OCI-LY1 (cell line): ENCODE data around the gene OR51G2.
"Not testable (repeated sequence)": the region's sequence is repeated elsewhere in the genome, so short reads cannot be mapped to it uniquely, and the experiment has no call there.

ENCODE experiments used
- H2AFZ ChIP-seq: fragments of 200-600 bp; sonication (generic), shearing (Covaris generic); 2 replicates; pipeline ENCODE4 v1.6.0; 2014; ENCODE audit warnings: antibody characterized with exemption, mild to moderate bottlenecking, low read length
- H3F3A ChIP-seq: fragments of 200-600 bp; sonication (generic), shearing (Covaris generic); 2 replicates; pipeline ENCODE4 v1.6.0; 2014; ENCODE audit warnings: mild to moderate bottlenecking, antibody characterized with exemption, low read length, moderate library complexity; ENCODE audit not compliant: insufficient read depth
- H3K27ac ChIP-seq: fragments of 200-600 bp; sonication (generic); 2 replicates; pipeline ENCODE4 v1.5.1; 2014; ENCODE audit warnings: low read length, mixed run types, mild to moderate bottlenecking, low read depth; ENCODE audit not compliant: poor library complexity, severe bottlenecking
- H3K27me3 ChIP-seq: fragments of 200-600 bp; sonication (generic); 2 replicates; pipeline ENCODE4 v1.6.0; 2014; ENCODE audit warnings: antibody characterized with exemption, mild to moderate bottlenecking, low read length, moderate library complexity; ENCODE audit not compliant: insufficient read depth
- H3K36me3 ChIP-seq: fragments of 200-600 bp; sonication (generic); 2 replicates; pipeline ENCODE4 v1.6.1; 2014; ENCODE audit warnings: mild to moderate bottlenecking, antibody characterized with exemption, low read length, moderate library complexity, mixed read lengths; ENCODE audit not compliant: insufficient read depth
- H3K4me1 ChIP-seq: fragments of 200-600 bp; sonication (generic); 2 replicates; pipeline ENCODE4 v1.5.1; 2014; ENCODE audit warnings: mild to moderate bottlenecking, low read length, moderate library complexity; ENCODE audit not compliant: insufficient read depth, severe bottlenecking
- H3K4me2 ChIP-seq: fragments of 200-600 bp; sonication (generic), shearing (Covaris generic); 2 replicates; pipeline ENCODE4 v1.6.1; 2014; ENCODE audit warnings: low read length
- H3K4me3 ChIP-seq: fragments of 200-600 bp; sonication (generic); 2 replicates; pipeline ENCODE4 v1.5.1; 2014; ENCODE audit warnings: low read length, low read depth, mild to moderate bottlenecking, mixed read lengths; ENCODE audit not compliant: poor library complexity, severe bottlenecking
- H3K79me2 ChIP-seq: fragments of 200-600 bp; shearing (Covaris generic); 2 replicates; pipeline ENCODE4 v1.6.1; 2016; ENCODE audit warnings: mixed run types, low read length, mixed read lengths; ENCODE audit not compliant: insufficient read depth
- H3K9ac ChIP-seq: fragments of 200-600 bp; sonication (generic), shearing (Covaris generic); 2 replicates; pipeline ENCODE4 v1.6.1; 2014; ENCODE audit warnings: mild to moderate bottlenecking, low read length, mixed read lengths
- H3K9me2 ChIP-seq: fragments of 200-600 bp; sonication (generic), shearing (Covaris generic); 2 replicates; pipeline ENCODE4 v1.6.1; 2014; ENCODE audit warnings: low read depth, mild to moderate bottlenecking, low read length, mixed read lengths
- H3K9me3 ChIP-seq: fragments of 200-600 bp; shearing (Covaris generic); 2 replicates; pipeline ENCODE4 v1.6.1; 2014; ENCODE audit warnings: low read length, mixed read lengths
- H4K20me1 ChIP-seq: fragments of 200-600 bp; sonication (generic), shearing (Covaris generic); 2 replicates; pipeline ENCODE4 v1.6.0; 2016; ENCODE audit warnings: mild to moderate bottlenecking, low read length; ENCODE audit not compliant: insufficient read depth
- EZH2 ChIP-seq: fragments of 200-600 bp; sonication (generic), shearing (Covaris generic); IDR thresholded peaks from 2 replicates; pipeline ENCODE4 v1.8.0; 2017; ENCODE audit warnings: borderline replicate concordance, mixed run types, mild to moderate bottlenecking, antibody characterized with exemption, low read length, moderate library complexity, mixed read lengths
- TF ChIP-seq, protein P1 (sequence below): fragments of 200-600 bp; sonication (generic), shearing (Covaris generic); IDR thresholded peaks from 2 replicates; pipeline ENCODE4 v1.5.1; 2017; ENCODE audit warnings: mild to moderate bottlenecking, antibody characterized with exemption, low read length, moderate library complexity, mixed read lengths

OR51G2 gene

DNA sequence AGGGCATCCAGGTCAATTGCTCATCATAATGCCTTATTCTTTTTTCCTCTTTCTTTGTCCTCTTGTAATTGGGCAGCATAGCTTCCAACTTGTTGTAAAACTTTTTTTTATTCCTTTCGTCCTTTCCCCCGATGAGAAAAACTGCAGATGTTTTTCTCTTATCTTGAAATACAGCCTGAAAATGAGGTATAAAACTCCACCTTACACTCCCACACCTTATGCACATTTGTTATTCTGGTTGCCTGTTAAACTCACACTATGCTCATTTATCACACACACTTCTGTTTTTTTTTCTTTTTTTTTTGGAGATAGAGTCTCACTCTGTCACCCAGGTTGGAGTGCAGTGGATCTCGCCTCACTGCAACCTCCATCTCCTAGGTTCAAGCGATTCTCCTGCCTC is 38.2 kb upstream of the OR51G2 start:
- H3F3A ChIP-seq: no peaks in the 10 kb centered on the region
- no peak overlapping the region for H3K9ac ChIP-seq
- no peaks in the 10 kb centered on the region for H3K36me3 ChIP-seq
- no peak overlapping the region for H3K4me2 ChIP-seq
- no peaks in the 10 kb centered on the region for H4K20me1 ChIP-seq
- H3K79me2 ChIP-seq: no peaks in the 10 kb centered on the region
- no peak overlapping the region for H3K27ac ChIP-seq
- H3K9me2 ChIP-seq: no peaks in the 10 kb centered on the region
- TF ChIP-seq EZH2: no peak
- TF ChIP-seq, protein P1, sequence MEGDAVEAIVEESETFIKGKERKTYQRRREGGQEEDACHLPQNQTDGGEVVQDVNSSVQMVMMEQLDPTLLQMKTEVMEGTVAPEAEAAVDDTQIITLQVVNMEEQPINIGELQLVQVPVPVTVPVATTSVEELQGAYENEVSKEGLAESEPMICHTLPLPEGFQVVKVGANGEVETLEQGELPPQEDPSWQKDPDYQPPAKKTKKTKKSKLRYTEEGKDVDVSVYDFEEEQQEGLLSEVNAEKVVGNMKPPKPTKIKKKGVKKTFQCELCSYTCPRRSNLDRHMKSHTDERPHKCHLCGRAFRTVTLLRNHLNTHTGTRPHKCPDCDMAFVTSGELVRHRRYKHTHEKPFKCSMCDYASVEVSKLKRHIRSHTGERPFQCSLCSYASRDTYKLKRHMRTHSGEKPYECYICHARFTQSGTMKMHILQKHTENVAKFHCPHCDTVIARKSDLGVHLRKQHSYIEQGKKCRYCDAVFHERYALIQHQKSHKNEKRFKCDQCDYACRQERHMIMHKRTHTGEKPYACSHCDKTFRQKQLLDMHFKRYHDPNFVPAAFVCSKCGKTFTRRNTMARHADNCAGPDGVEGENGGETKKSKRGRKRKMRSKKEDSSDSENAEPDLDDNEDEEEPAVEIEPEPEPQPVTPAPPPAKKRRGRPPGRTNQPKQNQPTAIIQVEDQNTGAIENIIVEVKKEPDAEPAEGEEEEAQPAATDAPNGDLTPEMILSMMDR: no peak
- H3K27me3 ChIP-seq: no peaks in the 10 kb centered on the region
- no peak overlapping the region for H3K4me3 ChIP-seq
- H3K9me3 ChIP-seq: no peaks in the 10 kb centered on the region
- no peaks in the 10 kb centered on the region for H3K4me1 ChIP-seq
- H2AFZ ChIP-seq: no peak overlapping the region

DNA sequence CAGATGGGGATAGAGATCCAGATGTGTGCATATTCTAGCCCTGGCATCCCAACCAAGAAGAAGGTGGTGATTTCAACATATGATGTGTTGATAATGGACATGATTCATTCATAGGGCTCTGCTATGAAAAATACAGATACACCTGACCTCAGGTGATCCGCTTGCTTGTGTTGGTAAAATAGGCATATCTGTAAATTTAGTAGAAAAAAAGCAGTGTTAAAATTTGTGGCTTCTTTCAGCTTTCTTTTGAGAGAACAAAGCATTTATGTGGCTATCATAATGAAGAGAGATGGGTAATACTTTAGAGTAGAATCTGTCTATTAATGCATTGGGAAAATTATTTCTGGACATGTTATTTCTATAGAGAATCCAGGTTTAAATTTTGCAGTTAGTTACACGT is 36.5 kb upstream of the OR51G2 start, which contains the start of gene OR51A2:
Gene OR51A2, minus strand, starts transcription at position 101 of the 400 bp plus-strand sequence. Its CDS starts 0 bp downstream, at position 101.
- not testable (repeated sequence) for H3K9me2 ChIP-seq, H3K27me3 ChIP-seq, H3K9me3 ChIP-seq, H2AFZ ChIP-seq, H3F3A ChIP-seq, H3K79me2 ChIP-seq, H3K36me3 ChIP-seq, H3K4me3 ChIP-seq, H3K27ac ChIP-seq, H4K20me1 ChIP-seq, H3K4me2 ChIP-seq, H3K9ac ChIP-seq, H3K4me1 ChIP-seq

DNA sequence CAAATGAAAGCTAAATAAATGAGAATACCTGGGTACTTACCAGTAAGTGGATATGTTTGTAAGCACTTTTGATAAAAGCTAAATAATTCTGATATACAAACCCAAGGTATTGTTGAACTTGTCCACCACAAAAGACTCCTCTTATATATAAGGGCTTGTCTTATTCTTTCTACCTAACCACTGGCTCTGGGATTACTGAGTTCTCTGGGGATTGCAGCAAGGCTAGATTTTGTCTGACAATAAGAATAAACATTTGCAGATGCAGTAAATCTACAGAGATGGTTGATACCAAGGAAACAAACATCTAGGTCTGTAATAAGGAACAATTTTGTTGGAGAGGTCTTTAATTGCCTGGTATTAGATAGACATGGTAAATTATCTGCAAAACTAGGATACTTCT is 28.4 kb upstream of the OR51G2 start, which contains the start of gene OR51A4:
Gene OR51A4, minus strand, starts transcription at position 101 of the 400 bp plus-strand sequence. CDS start 505 bp downstream, outside the sequence.
- no peak within 1 kb of the TSS for H3K4me2 ChIP-seq
- no peak within 1 kb of the TSS for H3K27ac ChIP-seq
- H4K20me1 ChIP-seq: no peaks in the 10 kb centered on the region
- H3K9me3 ChIP-seq: no peaks in the 10 kb centered on the region
- no peak within 1 kb of the TSS for H3K4me3 ChIP-seq
- H3F3A ChIP-seq: no peaks in the 10 kb centered on the region
- no peaks in the 10 kb centered on the region for H3K36me3 ChIP-seq
- H3K9ac ChIP-seq: no peak within 1 kb of the TSS
- H3K79me2 ChIP-seq: no peaks in the 10 kb centered on the region
- no peaks in the 10 kb centered on the region for H3K27me3 ChIP-seq
- no peaks in the 10 kb centered on the region for H3K4me1 ChIP-seq
- no peaks in the 10 kb centered on the region for H3K9me2 ChIP-seq
- H2AFZ ChIP-seq: no peak within 1 kb of the TSS
- TF ChIP-seq, protein P1: no peak
- TF ChIP-seq EZH2: no peak

DNA sequence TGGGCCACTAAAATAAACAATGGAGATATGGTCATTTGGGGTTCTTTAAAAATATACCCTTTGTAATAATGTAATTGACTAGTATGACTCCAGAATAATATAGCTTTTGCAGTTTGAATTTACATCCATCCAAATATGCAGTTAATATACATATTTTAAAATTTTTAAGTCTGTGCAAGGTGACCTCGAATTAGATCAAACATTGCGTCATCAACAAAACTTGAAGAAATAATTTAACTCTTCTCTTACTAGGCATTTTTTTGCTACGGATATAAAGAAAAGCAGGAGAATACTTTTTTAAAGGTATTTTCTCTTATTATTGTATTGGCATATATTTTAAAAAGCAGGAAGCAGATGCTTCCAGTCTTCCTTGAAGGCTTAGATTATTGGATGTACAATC is 17.6 kb upstream of the OR51G2 start:
- no peaks in the 10 kb centered on the region for H3K9me2 ChIP-seq
- no peaks in the 10 kb centered on the region for H3K79me2 ChIP-seq
- H3K36me3 ChIP-seq: no peaks in the 10 kb centered on the region
- no peaks in the 10 kb centered on the region for H4K20me1 ChIP-seq
- no peak for TF ChIP-seq EZH2
- TF ChIP-seq, protein P1: no peak
- no peak overlapping the region for H3K27ac ChIP-seq
- no peaks in the 10 kb centered on the region for H3K4me1 ChIP-seq
- H3K9ac ChIP-seq: no peak overlapping the region
- no peak overlapping the region for H3K4me2 ChIP-seq
- no peak overlapping the region for H2AFZ ChIP-seq
- H3K4me3 ChIP-seq: no peak overlapping the region
- no peaks in the 10 kb centered on the region for H3K9me3 ChIP-seq
- no peaks in the 10 kb centered on the region for H3K27me3 ChIP-seq
- H3F3A ChIP-seq: no peaks in the 10 kb centered on the region
